ENCODE data around the gene RASA3.

Gene RASA3

GRCh38 chr13:114013952-114014629, 118.3 kb downstream of the RASA3 start:
- DNase-seq, result no peak

DNA sequence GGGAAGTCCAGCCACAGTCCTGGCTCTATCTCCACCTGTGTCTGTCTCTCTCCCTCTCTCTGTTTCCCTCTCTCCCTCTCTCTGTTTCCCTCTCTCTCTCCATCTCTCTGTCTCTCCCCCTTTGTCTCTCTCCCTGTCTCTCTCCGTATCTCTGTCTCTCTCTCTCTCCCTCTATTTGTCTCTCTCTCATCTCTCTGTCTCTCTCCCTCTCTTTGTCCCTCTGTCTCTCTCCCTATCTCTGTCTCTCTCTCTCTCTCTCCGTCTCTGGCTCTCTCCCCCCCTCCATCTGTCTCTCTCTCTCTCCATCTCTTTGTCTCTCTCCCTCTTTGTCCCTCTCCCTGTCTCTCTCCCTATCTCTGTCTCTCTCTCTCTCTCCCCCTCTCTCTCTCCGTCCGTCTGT, 119.1 kb downstream of the RASA3 start:
- no peak for DNase-seq

DNA sequence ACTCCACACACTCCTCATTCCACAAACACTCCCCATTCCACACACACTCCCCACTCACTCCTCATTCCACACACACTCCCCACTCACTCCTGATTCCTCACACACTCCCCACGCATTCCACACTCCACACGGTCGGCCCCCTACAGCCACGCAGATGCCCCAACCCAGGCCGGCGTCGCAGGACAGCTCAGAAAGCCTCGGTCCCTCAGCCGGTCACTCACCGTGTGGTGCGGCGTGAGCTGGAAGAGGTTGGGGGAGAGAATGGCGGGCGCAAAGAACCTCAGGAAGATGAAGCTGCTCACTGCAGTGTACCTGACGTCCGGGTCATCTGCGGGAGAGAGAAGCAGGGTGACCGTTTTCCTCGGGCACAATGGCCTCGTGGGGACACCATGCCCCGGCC, 119.5 kb downstream of the RASA3 start:
- DNase-seq, result no peak

- no peak for DNase-seq
Measured at GRCh38 chr13:114012141-114012540, 120.3 kb downstream of the RASA3 start.

- no peak for DNase-seq
Measured at GRCh38 chr13:114011226-114011625, 121.2 kb downstream of the RASA3 start.

GRCh38 chr13:114010401-114011101, 121.9 kb downstream of the RASA3 start:
- DNase-seq, result no peak

- no peak for DNase-seq
Measured at GRCh38 chr13:114009590-114010400, 122.6 kb downstream of the RASA3 start.

- no peak for DNase-seq
Measured at GRCh38 chr13:114008964-114009589, 123.3 kb downstream of the RASA3 start.

- no peak for DNase-seq
Measured at GRCh38 chr13:114007566-114007965, 124.9 kb downstream of the RASA3 start.

DNA sequence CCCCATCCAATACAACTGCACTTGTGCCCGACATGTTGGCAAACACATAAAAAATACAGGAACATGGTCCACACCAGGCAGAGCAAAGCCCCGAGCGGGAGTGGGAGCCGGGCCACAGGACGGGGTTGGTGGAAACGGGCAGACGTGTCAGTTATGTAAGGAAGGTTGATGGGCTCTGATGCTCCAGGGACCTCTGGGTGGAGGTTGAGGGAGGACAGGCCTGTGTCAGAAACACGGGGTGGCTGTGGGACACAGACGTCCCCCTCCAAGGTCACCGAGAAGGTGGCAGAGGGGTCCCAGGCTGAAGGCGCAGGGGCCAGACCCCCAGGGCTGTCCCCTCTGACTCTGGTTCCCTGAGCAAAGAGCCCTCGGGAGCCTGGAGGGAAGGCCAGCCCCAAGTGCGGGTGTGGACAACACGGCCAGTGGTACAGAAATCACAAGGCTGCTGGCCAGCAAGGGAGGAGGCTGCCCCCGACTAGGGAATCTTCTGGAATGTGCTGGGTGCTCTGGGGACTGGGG, 127.2 kb downstream of the RASA3 start:
- no peak for DNase-seq

DNA sequence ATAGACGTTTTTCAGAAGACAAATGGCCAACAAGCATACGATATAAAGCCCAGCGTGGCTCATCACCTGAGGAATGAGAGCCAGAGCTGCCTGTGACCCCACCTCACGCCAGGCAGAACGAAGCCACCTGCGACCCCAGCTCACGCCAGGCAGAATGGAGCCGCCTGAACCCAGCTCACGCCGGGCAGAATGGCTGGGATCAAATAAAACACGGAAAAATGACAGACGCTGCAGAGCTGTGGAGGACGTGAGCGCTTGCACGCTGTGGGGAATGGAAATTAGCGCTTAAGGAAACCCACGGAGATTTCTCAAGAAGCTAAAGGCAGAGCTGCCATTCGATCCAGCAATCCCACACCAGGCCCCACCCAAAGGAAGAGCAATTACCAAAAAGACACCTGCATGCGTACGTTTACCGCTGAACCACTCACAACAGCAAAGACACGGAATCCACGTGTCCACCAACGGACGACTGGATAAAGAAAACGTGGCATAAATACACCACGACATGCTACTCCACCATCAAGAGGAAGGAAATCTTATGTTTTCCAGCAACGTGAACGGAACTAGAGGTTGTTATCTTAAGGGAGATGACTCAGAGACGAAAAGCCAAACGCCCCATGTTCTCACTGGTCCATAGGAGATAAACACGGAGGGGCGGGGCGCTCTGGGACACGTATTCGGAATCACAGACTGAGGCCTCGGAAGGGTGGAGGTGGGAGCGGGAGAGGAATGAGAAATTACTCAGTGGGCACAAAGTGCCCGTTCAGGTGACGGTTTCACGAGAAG, 127.8 kb downstream of the RASA3 start:
- DNase-seq, result no peak

DNA sequence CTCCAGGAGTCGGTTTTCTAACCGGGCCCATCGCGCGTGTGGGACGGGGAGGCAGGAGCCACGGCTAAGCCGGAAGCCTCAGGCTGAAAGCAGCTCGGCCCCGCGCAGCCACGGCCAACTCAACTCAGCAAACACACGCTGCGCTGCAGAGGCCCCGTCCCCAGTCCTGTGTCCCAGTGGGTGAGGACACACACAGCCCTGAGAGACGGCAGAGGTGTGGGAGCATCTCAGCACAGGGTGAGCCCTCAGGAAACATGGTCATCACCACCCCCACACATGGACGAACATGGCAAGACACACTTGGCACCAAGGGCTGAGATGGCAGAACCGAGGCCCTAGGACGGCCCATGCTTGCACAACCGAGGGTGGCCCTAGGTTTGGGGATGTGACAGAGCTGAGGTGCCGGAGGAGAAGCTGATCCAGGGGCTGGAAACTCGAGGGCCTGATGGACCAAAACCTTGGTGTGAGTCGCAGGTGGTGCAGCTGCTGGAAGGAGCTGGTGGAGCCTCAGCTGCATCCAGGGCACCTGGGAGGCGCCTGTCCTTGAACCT, 129.6 kb downstream of the RASA3 start:
- DNase-seq, result no peak

GRCh38 chr13:114002009-114002544, 130.3 kb downstream of the RASA3 start:
- DNase-seq, result no peak

DNA sequence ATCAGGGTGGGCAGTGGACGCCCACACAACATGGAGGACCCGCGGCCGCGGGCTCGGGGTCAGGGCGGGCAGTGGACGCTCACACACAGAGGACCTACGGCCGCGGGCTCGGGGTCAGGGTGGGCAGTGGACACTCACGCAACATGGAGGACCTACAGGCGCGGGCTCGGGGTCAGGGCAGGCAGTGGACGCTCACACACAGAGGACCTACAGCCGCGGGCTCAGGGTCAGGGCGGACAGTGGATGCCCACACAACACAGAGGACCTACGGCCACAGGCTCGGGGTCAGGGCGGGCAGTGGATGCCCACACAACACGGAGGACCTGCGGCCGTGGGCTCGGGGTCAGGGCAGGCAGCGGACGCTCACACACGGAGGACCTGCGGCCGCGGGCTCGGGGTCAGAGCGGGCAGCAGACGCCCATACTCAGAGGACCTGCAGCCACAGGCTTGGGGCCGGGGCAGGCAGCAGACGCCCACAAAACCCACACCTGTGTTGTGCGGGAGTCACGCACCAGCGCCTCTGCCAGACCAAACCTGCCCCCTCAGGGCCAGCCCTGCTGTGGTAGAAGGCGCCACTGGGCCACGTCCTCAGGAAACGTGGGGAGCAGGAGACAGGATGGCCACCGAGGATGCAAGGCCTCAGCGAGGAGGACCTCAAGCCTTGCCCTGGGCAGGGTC, 131.0 kb downstream of the RASA3 start:
- no peak for DNase-seq

- no peak for DNase-seq
Measured at GRCh38 chr13:114000151-114001040, 132.0 kb downstream of the RASA3 start.

- no peak for DNase-seq
Measured at GRCh38 chr13:113999618-113999910, 132.9 kb downstream of the RASA3 start.

DNA sequence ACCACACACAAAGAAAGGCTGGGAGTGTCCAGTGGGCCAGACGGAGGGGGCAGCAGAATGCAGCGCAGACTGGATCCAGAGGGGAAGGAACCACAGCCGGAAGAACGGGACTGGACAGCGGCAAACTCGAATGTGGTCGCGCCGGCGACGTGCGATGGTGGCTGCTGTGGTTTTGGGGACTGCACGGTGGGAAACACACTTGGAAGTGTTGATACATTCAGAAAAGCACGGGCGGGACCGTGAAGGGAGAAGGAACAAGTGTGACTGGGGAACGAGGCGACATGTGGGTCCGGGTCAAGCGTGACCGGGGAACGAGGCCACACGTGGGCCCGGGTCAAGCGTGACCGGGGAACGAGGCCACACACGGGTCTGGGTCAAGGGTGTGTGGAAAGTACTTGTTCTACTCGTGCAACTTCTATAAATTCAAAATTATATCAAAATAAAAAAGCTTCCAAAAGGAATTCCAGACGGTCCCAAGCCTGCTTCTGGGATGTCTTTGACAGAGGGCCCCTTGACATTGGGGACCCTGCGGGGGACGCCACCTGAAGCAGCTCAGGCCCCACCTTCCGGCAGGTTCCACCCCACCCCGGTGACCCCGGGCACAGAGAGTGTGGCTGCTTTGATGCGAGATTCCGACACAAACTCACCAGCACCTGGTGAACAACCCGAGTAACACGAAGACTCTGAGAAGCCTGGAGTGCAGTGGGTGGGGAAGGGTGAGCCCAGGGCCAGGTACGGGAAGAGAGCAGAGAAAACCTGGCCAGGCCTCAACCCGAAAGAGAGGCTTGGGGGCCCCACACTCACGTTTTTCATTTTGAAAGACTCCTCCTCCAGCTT, 133.4 kb downstream of the RASA3 start:
- no peak for DNase-seq

- no peak for DNase-seq
Measured at GRCh38 chr13:113997845-113998751, 134.3 kb downstream of the RASA3 start.

Data from effector CD4-positive, alpha-beta T cell (primary cell).